CD4-positive, alpha-beta T cell (primary cell): ENCODE measurements around the gene CTSV. TPM values are rescaled to one million over a fixed set of nuclear protein-coding genes. Genes with fewer than 3 reads are reported as not detected.
"Not testable (repeated sequence)": the region's sequence is repeated elsewhere in the genome, so short reads cannot be mapped to it uniquely, and the experiment has no call there.

ENCODE experiments used
- ATAC-seq: fragments of 200-7000 bp; cut with Tn5 transposase; one replicate; pipeline ENCODE4 v1.10.0; 2022; ENCODE audit warnings: mild to moderate bottlenecking; ENCODE audit not compliant: poor library complexity
- CTCF ChIA-PET: fragments of 350-600 bp; sonication (Branson Sonifier 250); formaldehyde crosslinking; loops from one replicate; lab custom pipeline; 2021; ENCODE audit warnings: antibody characterized with exemption, inconsistent platforms; lab: Charles Lee
- POLR2A ChIA-PET: fragments of 350-600 bp; sonication (Branson Sonifier 250); formaldehyde crosslinking; loops from one replicate; lab custom pipeline; 2021; ENCODE audit warnings: antibody characterized with exemption, inconsistent platforms; lab: Charles Lee
- DNase-seq, 14 experiments: peaks; one replicate each; pipeline ENCODE4 v3.0.0-alpha.2; 2013 to 2020; ENCODE audit warnings: mixed read lengths in 2 of 14
- H3K27ac ChIP-seq, 2 donors: one replicate each; pipeline versions ENCODE4 v1.5.1 to v1.7.0; 2013; ENCODE audit warnings: low read length in 2 of 2, low read depth in 1 of 2, mild to moderate bottlenecking in 1 of 2
- H3K27me3 ChIP-seq, 2 experiments: 1 replicate in 1 of 2; 2 replicates in 1 of 2; pipeline versions ENCODE4 v1.6.1 to v1.7.0; 2013; ENCODE audit warnings: low read length in 2 of 2, control low read depth in 1 of 2, mild to moderate bottlenecking in 1 of 2, moderate library complexity in 1 of 2; ENCODE audit not compliant: insufficient read depth in 2 of 2, control insufficient read depth in 1 of 2
- H3K36me3 ChIP-seq: one replicate; pipeline ENCODE4 v1.6.1; 2013; ENCODE audit warnings: low read length, control low read depth; ENCODE audit not compliant: insufficient read depth
- H3K4me1 ChIP-seq: one replicate; pipeline ENCODE4 v1.6.1; 2013; ENCODE audit warnings: low read length, control low read depth; ENCODE audit not compliant: insufficient read depth
- H3K4me3 ChIP-seq: one replicate; pipeline ENCODE4 v1.5.1; 2013; ENCODE audit warnings: mild to moderate bottlenecking, low read length, moderate library complexity
- H3K9me3 ChIP-seq, 2 experiments: 1 replicate in 1 of 2; 2 replicates in 1 of 2; pipeline versions ENCODE4 v1.6.1 to v1.7.0; 2013; ENCODE audit warnings: low read length in 2 of 2, mild to moderate bottlenecking in 2 of 2, control low read depth in 1 of 2, moderate library complexity in 1 of 2; ENCODE audit not compliant: control insufficient read depth in 1 of 2, insufficient read depth in 1 of 2
- H3K27ac Mint-ChIP-seq: one replicate; pipeline ENCODE4 v1.8.0; 2020; ENCODE audit warnings: mixed read lengths
- H3K27me3 Mint-ChIP-seq: one replicate; pipeline ENCODE4 v1.8.0; 2021; ENCODE audit warnings: mixed read lengths
- H3K36me3 Mint-ChIP-seq: one replicate; pipeline ENCODE4 v1.8.0; 2021; ENCODE audit warnings: low read depth, mixed read lengths
- H3K4me1 Mint-ChIP-seq: one replicate; pipeline ENCODE4 v1.8.0; 2021; ENCODE audit warnings: low read depth, mixed read lengths
- H3K4me3 Mint-ChIP-seq: one replicate; pipeline ENCODE4 v1.8.0; 2020; ENCODE audit warnings: mild to moderate bottlenecking, mixed read lengths
- H3K9me3 Mint-ChIP-seq: one replicate; pipeline ENCODE4 v1.8.0; 2020; ENCODE audit warnings: mixed read lengths
- intact Hi-C, 2 experiments: fragments of 100-400 bp; cut with DNase I in 1 of 2; cut with micrococcal nuclease in 1 of 2; formaldehyde crosslinking; loops; one replicate each; pipeline versions ENCODE4 v1.15.1 to v1.9.0; 2023 to 2025; cut with DNase I, micrococcal nuclease
- total RNA-seq, 174 experiments: library from RNA in 2 of 174; stranded (reverse) in 2 of 174; gene quantifications; one replicate each; pipeline ENCODE4 v1.2.3 and lab custom pipeline; 2021 to 2026

The CTSV gene
- total RNA-seq, 2 experiments from 2014 or later: 0.11 TPM; not detected in 1

DNA sequence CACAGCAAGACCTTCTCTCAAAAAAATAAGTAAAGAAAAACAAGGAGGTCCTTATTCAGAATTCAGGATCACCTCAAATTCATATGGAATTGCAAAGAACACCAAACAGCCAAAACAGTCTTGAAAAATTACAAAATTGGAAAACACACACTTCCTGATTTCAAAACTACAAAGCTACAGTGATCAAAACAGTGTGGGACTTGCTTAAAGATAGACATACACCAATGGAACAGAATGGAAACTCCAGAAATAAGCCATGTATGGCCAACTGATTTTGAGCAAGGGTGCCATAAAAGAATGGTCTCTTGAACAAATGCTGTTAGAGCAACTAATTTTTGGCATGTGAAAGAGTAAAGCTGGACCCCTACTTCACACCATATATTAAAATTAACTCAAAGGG, 36.7 kb downstream of the CTSV start:
- H3K4me1 ChIP-seq, POLR2A ChIA-PET, H3K27me3 Mint-ChIP-seq, H3K36me3 ChIP-seq, intact Hi-C loops, H3K36me3 Mint-ChIP-seq, H3K4me3 ChIP-seq, H3K27me3 ChIP-seq, H3K9me3 Mint-ChIP-seq, ATAC-seq, H3K27ac Mint-ChIP-seq, H3K27ac ChIP-seq, H3K4me3 Mint-ChIP-seq, H3K9me3 ChIP-seq, CTCF ChIA-PET, DNase-seq: not testable (repeated sequence)
- H3K4me1 Mint-ChIP-seq: peaks cover 51% of the 10 kb centered on the region

DNA sequence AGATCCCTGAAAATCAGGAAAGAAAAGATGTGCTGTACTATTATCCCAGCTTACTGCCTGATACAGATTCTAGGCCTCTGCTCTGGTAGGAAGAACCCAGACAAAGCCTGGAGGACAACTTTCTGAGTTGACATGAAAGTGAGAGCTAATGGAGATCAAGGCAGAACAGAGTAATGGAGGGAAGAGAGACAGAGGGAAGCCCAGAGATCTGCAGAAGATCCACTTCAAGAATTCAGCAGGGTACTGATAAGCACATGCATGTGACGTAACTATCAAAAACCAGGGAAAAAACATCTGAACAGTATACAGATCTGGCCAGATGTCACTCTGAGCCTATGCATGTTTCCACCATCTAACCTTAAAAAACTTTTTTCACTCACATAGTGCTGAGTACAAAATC, 37.6 kb downstream of the CTSV start:
- intact Hi-C loops, ATAC-seq, POLR2A ChIA-PET, H3K36me3 ChIP-seq, H3K27me3 Mint-ChIP-seq, CTCF ChIA-PET, H3K27ac Mint-ChIP-seq, H3K4me3 ChIP-seq, H3K36me3 Mint-ChIP-seq, H3K27ac ChIP-seq, DNase-seq, H3K9me3 ChIP-seq, H3K4me1 ChIP-seq, H3K9me3 Mint-ChIP-seq, H3K27me3 ChIP-seq: not testable (repeated sequence)
- Mint-ChIP-seq H3K4me1 (peaks cover 54% of the 10 kb centered on the region), H3K4me3 (peak overlapping the region; percentile 40)

DNA sequence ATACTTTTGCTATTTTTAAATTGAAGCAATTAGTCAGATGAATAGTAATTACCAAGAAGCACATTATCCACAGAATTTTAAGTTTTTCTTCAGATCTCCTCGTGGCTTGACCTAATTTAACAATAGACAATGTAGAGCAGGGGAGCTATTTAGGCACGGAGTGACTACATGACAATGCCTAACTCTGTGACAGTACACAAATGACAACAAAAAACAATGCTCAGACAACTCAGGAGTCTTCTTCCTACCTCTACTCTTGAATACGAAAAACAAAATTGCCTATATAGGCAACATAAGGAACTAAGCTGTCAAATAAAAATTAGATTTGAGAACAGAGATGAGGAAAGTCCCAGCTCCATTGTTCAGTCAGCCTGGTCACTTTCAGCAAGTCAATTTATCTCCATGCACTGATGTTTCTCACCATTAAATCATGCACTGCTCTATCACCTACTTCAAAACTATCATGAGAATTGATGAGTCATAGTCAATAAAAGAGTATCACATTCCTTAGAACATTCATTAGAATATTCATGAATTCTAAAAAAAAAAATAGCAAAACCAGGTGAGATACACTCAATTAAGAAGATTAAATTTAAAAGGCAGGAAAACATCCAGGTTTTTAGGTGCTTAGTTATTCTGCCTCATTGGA, 38.7 kb downstream of the CTSV start:
- DNase-seq, H3K4me3 ChIP-seq, ATAC-seq, CTCF ChIA-PET, H3K27ac ChIP-seq, H3K4me1 ChIP-seq, H3K4me3 Mint-ChIP-seq, POLR2A ChIA-PET, H3K9me3 Mint-ChIP-seq, H3K27me3 ChIP-seq, H3K36me3 Mint-ChIP-seq, intact Hi-C loops, H3K36me3 ChIP-seq, H3K27me3 Mint-ChIP-seq, H3K27ac Mint-ChIP-seq, H3K9me3 ChIP-seq: not testable (repeated sequence)
- H3K4me1 Mint-ChIP-seq: peaks cover 46% of the 10 kb centered on the region

DNA sequence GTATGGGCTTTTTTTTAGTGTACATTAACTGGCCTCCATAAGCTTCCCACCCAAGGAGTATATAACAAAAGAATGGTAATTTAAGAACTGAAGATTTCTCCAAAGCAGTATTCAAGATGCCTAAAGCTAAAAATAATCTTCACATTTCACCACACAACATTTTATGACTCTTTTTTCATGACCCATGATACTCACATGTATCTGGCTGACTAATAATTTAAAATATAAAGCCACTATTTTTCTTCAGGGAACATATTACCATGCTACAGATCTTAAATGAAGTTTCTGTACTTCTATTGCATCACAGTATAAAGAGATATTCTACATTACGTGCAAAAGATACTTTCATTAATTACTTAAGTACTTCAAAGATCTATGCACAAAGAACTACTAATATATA, 39.2 kb downstream of the CTSV start:
- intact Hi-C loops, H3K4me3 ChIP-seq, H3K36me3 Mint-ChIP-seq, H3K27me3 ChIP-seq, DNase-seq, H3K9me3 Mint-ChIP-seq, POLR2A ChIA-PET, H3K27ac ChIP-seq, H3K27me3 Mint-ChIP-seq, H3K27ac Mint-ChIP-seq, H3K9me3 ChIP-seq, ATAC-seq, CTCF ChIA-PET, H3K4me1 ChIP-seq, H3K4me3 Mint-ChIP-seq, H3K36me3 ChIP-seq: not testable (repeated sequence)
- peaks cover 46% of the 10 kb centered on the region for H3K4me1 Mint-ChIP-seq

DNA sequence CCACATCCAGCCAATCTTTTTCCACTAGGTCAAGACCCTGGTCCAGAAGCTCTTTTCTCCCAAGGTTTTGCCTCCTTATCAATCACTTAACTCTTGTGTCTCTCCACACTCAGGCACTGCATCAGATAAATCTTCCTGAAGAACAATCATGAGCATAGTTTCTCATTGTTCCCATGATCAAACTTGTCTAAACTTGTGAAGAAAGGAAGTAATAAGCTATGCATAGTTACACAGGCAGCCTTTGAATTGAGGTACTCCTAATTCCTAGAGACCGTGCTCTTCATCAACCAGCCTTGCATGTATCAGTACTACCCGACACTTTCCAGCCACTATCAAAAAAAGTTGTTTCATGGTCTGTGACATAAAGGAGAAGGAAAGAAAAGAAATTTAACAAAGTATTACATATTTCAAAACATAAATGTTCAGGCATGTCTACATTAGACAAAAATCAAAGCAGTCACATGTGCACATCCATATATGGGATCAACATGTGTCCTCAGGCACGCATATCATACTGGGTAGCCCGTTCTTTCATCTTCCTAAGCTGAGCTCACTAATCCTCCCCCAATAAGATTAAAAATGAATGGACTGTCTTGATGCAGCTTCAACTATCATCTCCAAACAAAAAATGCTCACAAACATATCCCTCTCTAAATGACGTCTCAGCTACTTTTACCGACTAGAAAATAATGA, 41.8 kb downstream of the CTSV start:
- peaks cover 34% of the 10 kb centered on the region for H3K4me1 Mint-ChIP-seq
- H3K9me3 Mint-ChIP-seq, H3K27ac Mint-ChIP-seq, H3K4me1 ChIP-seq, H3K36me3 Mint-ChIP-seq, DNase-seq, H3K4me3 ChIP-seq, H3K36me3 ChIP-seq, H3K9me3 ChIP-seq, H3K27ac ChIP-seq, H3K27me3 Mint-ChIP-seq, H3K4me3 Mint-ChIP-seq, POLR2A ChIA-PET, ATAC-seq, intact Hi-C loops, CTCF ChIA-PET, H3K27me3 ChIP-seq: not testable (repeated sequence)

DNA sequence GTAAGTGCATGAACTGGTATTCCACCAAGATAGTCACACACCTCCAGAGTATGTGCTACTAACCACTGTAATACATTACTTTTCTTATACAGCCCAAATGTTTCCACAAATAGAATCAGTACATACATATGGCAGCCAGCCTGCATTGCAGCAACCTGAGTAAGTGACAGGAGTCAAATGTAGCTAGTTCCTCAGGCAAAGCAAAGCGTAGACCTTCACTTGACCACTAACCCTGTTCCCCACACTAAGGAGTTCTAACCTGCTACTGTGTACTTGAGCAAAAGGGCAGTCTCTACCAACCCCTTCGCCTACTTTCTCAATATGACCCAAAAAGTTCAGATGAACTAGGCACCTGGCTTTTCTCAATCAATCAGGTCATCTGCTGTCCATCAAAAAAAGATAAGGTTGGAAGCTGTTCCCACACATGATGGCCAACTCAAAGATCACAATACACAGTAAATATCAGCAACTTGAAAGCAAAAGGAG, 44.4 kb downstream of the CTSV start:
- H3K27me3 ChIP-seq, POLR2A ChIA-PET, H3K4me3 ChIP-seq, intact Hi-C loops, H3K27me3 Mint-ChIP-seq, H3K36me3 Mint-ChIP-seq, ATAC-seq, H3K27ac ChIP-seq, H3K9me3 ChIP-seq, H3K27ac Mint-ChIP-seq, H3K36me3 ChIP-seq, H3K9me3 Mint-ChIP-seq, H3K4me1 ChIP-seq, DNase-seq, CTCF ChIA-PET, H3K4me3 Mint-ChIP-seq: not testable (repeated sequence)
- H3K4me1 Mint-ChIP-seq: peaks cover 21% of the 10 kb centered on the region

DNA sequence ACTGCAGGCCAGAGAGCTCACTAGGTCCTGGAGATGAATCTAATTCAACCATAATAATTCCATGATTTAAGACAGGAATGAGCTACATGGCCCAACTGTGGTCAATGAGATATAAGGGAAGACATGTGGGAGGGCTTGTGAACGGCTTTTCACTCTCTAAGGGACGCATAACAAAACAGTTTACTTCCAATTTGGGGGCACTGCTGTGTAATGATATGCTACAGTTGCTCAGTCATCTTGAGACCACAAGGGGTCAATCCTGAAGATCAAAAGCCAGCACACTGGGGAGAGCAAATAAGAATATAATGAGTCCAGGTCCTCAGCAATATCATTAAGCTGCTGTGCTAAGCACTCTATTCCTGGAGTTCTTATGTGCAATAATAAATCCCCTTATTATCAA, 46.6 kb downstream of the CTSV start:
- CTCF ChIA-PET, H3K27me3 Mint-ChIP-seq, H3K4me3 Mint-ChIP-seq, H3K36me3 Mint-ChIP-seq, H3K4me1 ChIP-seq, intact Hi-C loops, H3K36me3 ChIP-seq, H3K9me3 ChIP-seq, H3K9me3 Mint-ChIP-seq, H3K4me3 ChIP-seq, H3K27ac ChIP-seq, DNase-seq, POLR2A ChIA-PET, H3K27ac Mint-ChIP-seq, H3K27me3 ChIP-seq, ATAC-seq: not testable (repeated sequence)
- H3K4me1 Mint-ChIP-seq: peaks cover 20% of the 10 kb centered on the region
